ENCODE measurements around the gene LRRC15. TPM values are rescaled to one million over a fixed set of nuclear protein-coding genes. Genes with fewer than 3 reads are reported as not detected.

Gene LRRC15
- total RNA-seq, 1 experiment from 2014 or later, result 33.3 TPM

Other genes starting within 250 kb of the LRRC15 start
- gene HES1, start 233.6 kb downstream of the LRRC15 start, total RNA-seq (2014; rRNA removed; shearing (Covaris generic)), result 3.1 and 4.5 TPM in 2 replicates
- gene CPN2, start 18.4 kb downstream of the LRRC15 start, total RNA-seq (2014; rRNA removed; shearing (Covaris generic)), result 0.10 TPM in 1 of 2 replicates, not detected in the other
- 0.02 and 0.10 TPM in 2 replicates for gene GP5, start 29.5 kb upstream of the LRRC15 start, total RNA-seq (2014; rRNA removed; shearing (Covaris generic))
- 223 and 264 TPM in 2 replicates for gene ATP13A3, start 117.3 kb upstream of the LRRC15 start, total RNA-seq (2014; rRNA removed; shearing (Covaris generic))

All from A172 (cell line).